Keratinocyte (primary cell): Measurements from ENCODE around the gene BTBD1. TPM values are rescaled to one million over a fixed set of nuclear protein-coding genes. Genes with fewer than 3 reads are reported as not detected.

Experiments
- DNase-seq: peaks from one replicate; pipeline ENCODE4 v3.0.0-alpha.2; 2011; ENCODE audit warnings: low read depth, missing footprints, low spot score
- FAIRE-seq: peaks from 2 replicates; lab custom pipeline; 2011; peaks lifted over from hg19 to GRCh38; lab: Jason Lieb, UNC
- H2AFZ ChIP-seq: 2 replicates; pipeline ENCODE4 v1.6.0; 2012; ENCODE audit warnings: low read length, control low read depth, inconsistent platforms; ENCODE audit not compliant: control insufficient read depth
- H3K27ac ChIP-seq: 2 replicates; pipeline ENCODE4 v1.5.1; 2011; ENCODE audit warnings: low read length; ENCODE audit not compliant: control insufficient read depth, insufficient read depth
- H3K27me3 ChIP-seq: 3 replicates; pipeline ENCODE4 v1.6.0; 2011; ENCODE audit warnings: low read length; ENCODE audit not compliant: control insufficient read depth, insufficient read depth; ENCODE audit errors: extremely low read depth
- H3K36me3 ChIP-seq, 2 experiments: 2 replicates in 1 of 2; 3 replicates in 1 of 2; pipeline ENCODE4 v1.5.1; 2011; ENCODE audit warnings: low read length in 2 of 2, mild to moderate bottlenecking in 1 of 2; ENCODE audit not compliant: control insufficient read depth in 2 of 2, insufficient read depth in 2 of 2; ENCODE audit errors: extremely low read depth in 1 of 2
- H3K4me1 ChIP-seq: 3 replicates; pipeline ENCODE4 v1.5.1; 2011; ENCODE audit warnings: low read length; ENCODE audit not compliant: control insufficient read depth, insufficient read depth; ENCODE audit errors: extremely low read depth
- H3K4me2 ChIP-seq: 3 replicates; pipeline ENCODE4 v1.6.0; 2011; ENCODE audit warnings: low read depth, low read length; ENCODE audit not compliant: control insufficient read depth, insufficient read depth; ENCODE audit errors: extremely low read depth
- H3K4me3 ChIP-seq, 3 experiments: fragments of 200-600 bp in 1 of 3; sonication (generic) in 1 of 3; 2 replicates in 2 of 3; 3 replicates in 1 of 3; pipeline ENCODE4 v1.5.1; 2011 to 2016; ENCODE audit warnings: low read length in 3 of 3, mild to moderate bottlenecking in 3 of 3, control low read depth in 2 of 3, inconsistent platforms in 1 of 3, low read depth in 1 of 3, mixed read lengths in 1 of 3, mixed run types in 1 of 3, moderate library complexity in 1 of 3; ENCODE audit not compliant: control insufficient read depth in 2 of 3, insufficient read depth in 2 of 3; ENCODE audit errors: extremely low read depth in 1 of 3
- H3K79me2 ChIP-seq: 2 replicates; pipeline ENCODE4 v1.6.0; 2012; ENCODE audit warnings: low read length; ENCODE audit not compliant: control insufficient read depth, insufficient read depth
- H3K9ac ChIP-seq: 3 replicates; pipeline ENCODE4 v1.6.0; 2011; ENCODE audit warnings: low read length; ENCODE audit not compliant: control insufficient read depth, insufficient read depth; ENCODE audit errors: extremely low read depth
- H3K9me1 ChIP-seq: 3 replicates; pipeline ENCODE4 v1.6.0; 2011; ENCODE audit warnings: low read length; ENCODE audit not compliant: control insufficient read depth, insufficient read depth; ENCODE audit errors: extremely low read depth
- H3K9me3 ChIP-seq: 2 replicates; pipeline ENCODE4 v1.5.1; 2012; ENCODE audit warnings: low read depth, low read length; ENCODE audit not compliant: control insufficient read depth
- H4K20me1 ChIP-seq: 3 replicates; pipeline ENCODE4 v1.6.0; 2011; ENCODE audit warnings: low read length; ENCODE audit not compliant: control insufficient read depth, insufficient read depth; ENCODE audit errors: extremely low read depth
- EZH2 ChIP-seq: IDR thresholded peaks from one replicate; pipeline ENCODE4 v1.6.1; 2012; ENCODE audit warnings: inconsistent platforms, mild to moderate bottlenecking, low read length, moderate library complexity
- dilution Hi-C: fragments of 300-500 bp; cut with MboI; formaldehyde crosslinking; loops from one replicate; pipeline ENCODE4 v1.7.0; 2020; ENCODE audit warnings: low sequenced_read_pairs; ENCODE audit not compliant: extremely low pct_ligation_motif_present
- polyA plus RNA-seq, 5 experiments: library from polyadenylated mRNA; depleted of rRNA in 3 of 5; stranded (reverse) in 3 of 5; stranded (forward) in 1 of 5; unstranded in 1 of 5; fragments of >200 nt; gene quantifications; 1 replicate in 1 of 5; 2 replicates in 3 of 5; 3 replicates in 1 of 5; pipeline versions ENCODE4 v1.2.1 to v1.2.3, GENCODE V29; 2011 to 2012; ENCODE audit warnings: missing spikeins in 2 of 5, low read depth in 1 of 5, low replicate concordance in 1 of 5
- TF ChIP-seq, protein P1 (sequence below), 3 experiments: IDR thresholded peaks in 1 of 3; conservative IDR thresholded peaks in 1 of 3; optimal IDR thresholded peaks in 1 of 3; 2 replicates in 2 of 3; 3 replicates in 1 of 3; pipeline versions ENCODE3 to v1.5.1; 2011; ENCODE audit warnings: low read length in 3 of 3, mild to moderate bottlenecking in 3 of 3, moderate library complexity in 2 of 3, control low read depth in 1 of 3, inconsistent platforms in 1 of 3; ENCODE audit not compliant: insufficient read depth in 2 of 3; ENCODE audit errors: extremely low read depth in 1 of 3

Gene BTBD1
- polyA plus RNA-seq, 1 donor (not counting 4 experiments of a cell fraction or from before 2014, with no cell fraction given) = 70.5 TPM

DNA sequence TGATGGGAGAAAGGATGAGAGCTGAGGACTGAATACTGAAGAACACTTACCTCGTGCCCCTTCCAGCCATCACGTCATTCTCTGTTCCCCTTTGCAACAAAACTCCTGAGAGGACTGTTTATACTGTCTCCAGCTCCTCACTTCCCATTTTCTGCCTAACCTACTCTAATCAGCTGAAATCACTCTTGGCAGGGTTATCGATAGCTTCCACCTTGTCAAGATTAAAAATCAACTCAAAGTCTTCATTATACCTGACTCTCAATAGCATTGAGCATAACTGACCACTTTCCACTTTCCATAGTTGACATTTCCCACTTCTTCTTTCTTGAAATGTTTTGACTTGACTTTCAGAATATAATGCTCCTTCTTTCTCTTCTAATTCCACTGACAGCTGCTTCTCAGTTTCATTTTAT, 4.3 kb downstream of the BTBD1 start:
- Histone ChIP-seq H3K9me3 (no peaks in the 10 kb centered on the region), H3K9ac (no peak overlapping the region), H3K27me3 (no peaks in the 10 kb centered on the region), H3K9me1 (peaks cover 6% of the 10 kb centered on the region), H3K36me3 (peaks cover 0 to 19% of the 10 kb centered on the region in 2 experiments), H3K4me3 (no peak overlapping the region), H3K79me2 (peaks cover 86% of the 10 kb centered on the region), H3K4me2 (peak overlapping the region; percentile 13), H2AFZ (no peak overlapping the region), H4K20me1 (peaks cover 20% of the 10 kb centered on the region), H3K27ac (no peak overlapping the region), H3K4me1 (peaks cover 38% of the 10 kb centered on the region)
- DNase-seq (no peak), FAIRE-seq (no peak)
- dilution Hi-C loops = no loop called here
- no peak for TF ChIP-seq EZH2
- TF ChIP-seq, protein P1, sequence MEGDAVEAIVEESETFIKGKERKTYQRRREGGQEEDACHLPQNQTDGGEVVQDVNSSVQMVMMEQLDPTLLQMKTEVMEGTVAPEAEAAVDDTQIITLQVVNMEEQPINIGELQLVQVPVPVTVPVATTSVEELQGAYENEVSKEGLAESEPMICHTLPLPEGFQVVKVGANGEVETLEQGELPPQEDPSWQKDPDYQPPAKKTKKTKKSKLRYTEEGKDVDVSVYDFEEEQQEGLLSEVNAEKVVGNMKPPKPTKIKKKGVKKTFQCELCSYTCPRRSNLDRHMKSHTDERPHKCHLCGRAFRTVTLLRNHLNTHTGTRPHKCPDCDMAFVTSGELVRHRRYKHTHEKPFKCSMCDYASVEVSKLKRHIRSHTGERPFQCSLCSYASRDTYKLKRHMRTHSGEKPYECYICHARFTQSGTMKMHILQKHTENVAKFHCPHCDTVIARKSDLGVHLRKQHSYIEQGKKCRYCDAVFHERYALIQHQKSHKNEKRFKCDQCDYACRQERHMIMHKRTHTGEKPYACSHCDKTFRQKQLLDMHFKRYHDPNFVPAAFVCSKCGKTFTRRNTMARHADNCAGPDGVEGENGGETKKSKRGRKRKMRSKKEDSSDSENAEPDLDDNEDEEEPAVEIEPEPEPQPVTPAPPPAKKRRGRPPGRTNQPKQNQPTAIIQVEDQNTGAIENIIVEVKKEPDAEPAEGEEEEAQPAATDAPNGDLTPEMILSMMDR (optimal IDR thresholded peaks at IDR 0.05 in 1 of 3, IDR thresholded peaks at IDR 0.05 in 1 of 3, conservative IDR thresholded peaks at IDR 0.05 in 1 of 3; ENCODE audit: extremely low read depth in 1 of 3, insufficient read depth in 2 of 3, low read length in 3 of 3) = no peak

DNA sequence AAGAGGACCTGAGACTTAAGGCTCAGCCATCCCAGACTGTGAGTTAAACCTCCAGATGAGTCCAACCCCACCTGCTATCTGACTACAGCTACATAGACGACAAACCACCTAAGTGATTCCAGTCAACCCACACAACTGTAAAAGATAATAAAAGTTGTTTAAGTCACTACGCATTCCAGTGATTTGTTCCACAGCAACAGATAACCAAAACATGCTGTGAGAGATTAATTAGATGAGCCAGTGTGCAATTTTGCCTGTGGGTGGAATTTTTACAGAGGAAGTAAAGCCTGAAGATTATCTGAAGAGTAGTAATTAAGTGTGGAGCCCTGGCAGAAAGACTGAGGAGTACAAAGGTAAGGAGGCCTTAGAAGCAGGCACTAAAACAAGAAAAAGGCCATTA, 5.4 kb downstream of the BTBD1 start:
- peaks cover 95% of the 10 kb centered on the region for H3K79me2 ChIP-seq
- no peak for DNase-seq
- H3K4me3 ChIP-seq = peak overlapping the region in 1 of 3 experiments; percentile 7
- H3K4me2 ChIP-seq = peak overlapping the region; percentile 16
- TF ChIP-seq, protein P1 (optimal IDR thresholded peaks at IDR 0.05 in 1 of 3, IDR thresholded peaks at IDR 0.05 in 1 of 3, conservative IDR thresholded peaks at IDR 0.05 in 1 of 3; ENCODE audit: extremely low read depth in 1 of 3, insufficient read depth in 2 of 3, low read length in 3 of 3) = no peak
- no peak for TF ChIP-seq EZH2
- H2AFZ ChIP-seq = no peak overlapping the region
- peaks cover 4 to 19% of the 10 kb centered on the region in 2 experiments for H3K36me3 ChIP-seq
- no peaks in the 10 kb centered on the region for H3K27me3 ChIP-seq
- no peak overlapping the region for H3K27ac ChIP-seq
- H3K9me3 ChIP-seq = no peaks in the 10 kb centered on the region
- no peak overlapping the region for H3K9ac ChIP-seq
- H3K4me1 ChIP-seq = peaks cover 34% of the 10 kb centered on the region
- H3K9me1 ChIP-seq = peaks cover 6% of the 10 kb centered on the region
- dilution Hi-C loops = no loop called here
- peaks cover 20% of the 10 kb centered on the region for H4K20me1 ChIP-seq
- FAIRE-seq = no peak
